Measurements from ENCODE around the gene IL1RAPL2. TPM values are rescaled to one million over a fixed set of nuclear protein-coding genes. Genes with fewer than 3 reads are reported as not detected.

Gene IL1RAPL2
- total RNA-seq, 1 donor from 2014 or later, result not detected

- no peaks in the 10 kb centered on the region for H3K27me3 ChIP-seq
- no peaks in the 10 kb centered on the region for H3K36me3 ChIP-seq
- Mint-ChIP-seq H3K9me3 (no peaks in the 10 kb centered on the region), H3K27me3 (ENCODE audit: insufficient read depth, low read depth) (no peaks in the 10 kb centered on the region), H3K4me1 (peaks cover 13% of the 10 kb centered on the region), H3K4me3 (no peak overlapping the region), H3K27ac (no peak overlapping the region), H3K36me3 (no peaks in the 10 kb centered on the region)
- no peaks in the 10 kb centered on the region for H3K4me1 ChIP-seq
- H3K27ac ChIP-seq, result no peak overlapping the region
- H3K79me2 ChIP-seq (ENCODE audit: low read depth), result no peaks in the 10 kb centered on the region
- no peak overlapping the region for H3K4me3 ChIP-seq
- H4K20me1 ChIP-seq (ENCODE audit: low read depth), result no peaks in the 10 kb centered on the region
- no peak overlapping the region for H3K4me2 ChIP-seq
- H3K9me3 ChIP-seq (ENCODE audit: low read depth), result no peaks in the 10 kb centered on the region
- no peak for DNase-seq (ENCODE audit: low spot score)
- H3F3A ChIP-seq (ENCODE audit: low read depth), result no peaks in the 10 kb centered on the region
- H2AFZ ChIP-seq (replicated peaks), result no peak overlapping the region
- TF ChIP-seq EZH2phosphoT487 (IDR thresholded peaks at IDR 0.05), result no peak
- no peak for TF ChIP-seq EZH2 (IDR thresholded peaks at IDR 0.05)
- TF ChIP-seq, protein P1, sequence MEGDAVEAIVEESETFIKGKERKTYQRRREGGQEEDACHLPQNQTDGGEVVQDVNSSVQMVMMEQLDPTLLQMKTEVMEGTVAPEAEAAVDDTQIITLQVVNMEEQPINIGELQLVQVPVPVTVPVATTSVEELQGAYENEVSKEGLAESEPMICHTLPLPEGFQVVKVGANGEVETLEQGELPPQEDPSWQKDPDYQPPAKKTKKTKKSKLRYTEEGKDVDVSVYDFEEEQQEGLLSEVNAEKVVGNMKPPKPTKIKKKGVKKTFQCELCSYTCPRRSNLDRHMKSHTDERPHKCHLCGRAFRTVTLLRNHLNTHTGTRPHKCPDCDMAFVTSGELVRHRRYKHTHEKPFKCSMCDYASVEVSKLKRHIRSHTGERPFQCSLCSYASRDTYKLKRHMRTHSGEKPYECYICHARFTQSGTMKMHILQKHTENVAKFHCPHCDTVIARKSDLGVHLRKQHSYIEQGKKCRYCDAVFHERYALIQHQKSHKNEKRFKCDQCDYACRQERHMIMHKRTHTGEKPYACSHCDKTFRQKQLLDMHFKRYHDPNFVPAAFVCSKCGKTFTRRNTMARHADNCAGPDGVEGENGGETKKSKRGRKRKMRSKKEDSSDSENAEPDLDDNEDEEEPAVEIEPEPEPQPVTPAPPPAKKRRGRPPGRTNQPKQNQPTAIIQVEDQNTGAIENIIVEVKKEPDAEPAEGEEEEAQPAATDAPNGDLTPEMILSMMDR (IDR thresholded peaks at IDR 0.05), result no peak
- no peak overlapping the region for H3K9ac ChIP-seq
Measured at GRCh38 chrX:105167233-105167632, 601.2 kb downstream of the IL1RAPL2 start.

DNA sequence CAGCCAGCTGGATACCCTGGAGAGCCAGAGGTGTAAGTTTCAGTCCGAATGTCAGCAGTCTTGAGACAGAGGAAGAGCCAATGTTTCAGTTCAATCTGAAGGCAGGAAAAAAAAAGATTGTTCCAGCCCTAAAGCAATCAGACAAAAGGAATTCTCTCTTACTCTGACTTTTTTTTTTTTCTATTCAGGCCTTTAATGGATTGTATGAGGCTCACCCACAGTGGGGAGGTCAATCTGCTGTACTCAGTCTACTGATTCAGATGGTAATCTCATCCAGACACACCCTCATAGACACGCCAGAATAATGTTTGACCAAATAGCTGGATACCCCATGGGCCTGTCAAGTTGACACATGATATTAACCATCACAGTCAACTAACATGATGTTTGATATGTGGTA lies 602.6 kb downstream of the IL1RAPL2 start:
- Mint-ChIP-seq H3K9me3 (no peaks in the 10 kb centered on the region), H3K4me1 (peaks cover 13% of the 10 kb centered on the region), H3K4me3 (no peak overlapping the region), H3K27ac (peak overlapping the region; percentile 26), H3K27me3 (ENCODE audit: insufficient read depth, low read depth) (no peaks in the 10 kb centered on the region), H3K36me3 (no peaks in the 10 kb centered on the region)
- no peaks in the 10 kb centered on the region for H4K20me1 ChIP-seq (ENCODE audit: low read depth)
- H3K4me3 ChIP-seq, result no peak overlapping the region
- H3K4me1 ChIP-seq, result no peaks in the 10 kb centered on the region
- no peak overlapping the region for H2AFZ ChIP-seq (replicated peaks)
- TF ChIP-seq, protein P1 (IDR thresholded peaks at IDR 0.05), result no peak
- TF ChIP-seq EZH2 (IDR thresholded peaks at IDR 0.05) (no peak), EZH2phosphoT487 (IDR thresholded peaks at IDR 0.05) (no peak)
- peak; percentile 2 for DNase-seq (ENCODE audit: low spot score)
- no peaks in the 10 kb centered on the region for H3K36me3 ChIP-seq
- no peak overlapping the region for H3K4me2 ChIP-seq
- H3K9ac ChIP-seq, result no peak overlapping the region
- H3K9me3 ChIP-seq (ENCODE audit: low read depth), result no peaks in the 10 kb centered on the region
- no peaks in the 10 kb centered on the region for H3F3A ChIP-seq (ENCODE audit: low read depth)
- H3K27me3 ChIP-seq, result no peaks in the 10 kb centered on the region
- H3K79me2 ChIP-seq (ENCODE audit: low read depth), result no peaks in the 10 kb centered on the region
- no peak overlapping the region for H3K27ac ChIP-seq

GRCh38 chrX:105173071-105173470 lies 607.1 kb downstream of the IL1RAPL2 start:
- Histone ChIP-seq H3K27ac (no peak overlapping the region), H3K79me2 (ENCODE audit: low read depth) (no peaks in the 10 kb centered on the region), H3K4me1 (no peaks in the 10 kb centered on the region), H3K27me3 (no peaks in the 10 kb centered on the region), H3K4me3 (no peak overlapping the region), H3K9me3 (ENCODE audit: low read depth) (no peaks in the 10 kb centered on the region), H2AFZ (replicated peaks) (no peak overlapping the region), H3K36me3 (no peaks in the 10 kb centered on the region), H3K4me2 (no peak overlapping the region), H3F3A (ENCODE audit: low read depth) (no peaks in the 10 kb centered on the region), H3K9ac (no peak overlapping the region), H4K20me1 (ENCODE audit: low read depth) (no peaks in the 10 kb centered on the region)
- no peak for DNase-seq (ENCODE audit: low spot score)
- Mint-ChIP-seq H3K27ac (no peak overlapping the region), H3K9me3 (no peaks in the 10 kb centered on the region), H3K27me3 (ENCODE audit: insufficient read depth, low read depth) (peaks cover 2% of the 10 kb centered on the region), H3K36me3 (no peaks in the 10 kb centered on the region), H3K4me1 (peaks cover 9% of the 10 kb centered on the region), H3K4me3 (no peak overlapping the region)
- TF ChIP-seq EZH2 (IDR thresholded peaks at IDR 0.05), result no peak
- TF ChIP-seq, protein P1 (IDR thresholded peaks at IDR 0.05), result no peak
- TF ChIP-seq EZH2phosphoT487 (IDR thresholded peaks at IDR 0.05), result no peak

Data from neural progenitor cell (in vitro differentiated cells).